IMR-90 (cell line): ENCODE measurements around the gene ELK3. TPM values are rescaled to one million over a fixed set of nuclear protein-coding genes. Genes with fewer than 3 reads are reported as not detected.

Experiments
- ATAC-seq: fragments of 200-7000 bp; cut with Tn5 transposase; 2 replicates; pipeline ENCODE4 v1.9.1; 2020; ENCODE audit warnings: low read depth, mild to moderate bottlenecking, moderate library complexity
- BruUV-seq: library from RNA; stranded (reverse); fragments of 400-500 nt; replicated peaks from 2 replicates; lab custom pipeline; 2021; lab: Mats Ljungman, UMichigan
- CTCF ChIA-PET: fragments of 300-600 bp; formaldehyde crosslinking; extraction: SDS; loops from one replicate; lab custom pipeline; 2021; ENCODE audit warnings: antibody characterized with exemption; lab: Yijun Ruan, JAX
- POLR2A ChIA-PET: fragments of 300-600 bp; sonication (Branson Sonifier 250); formaldehyde crosslinking; loops from one replicate; lab custom pipeline; 2022; ENCODE audit warnings: antibody characterized with exemption; ENCODE audit not compliant: unreplicated experiment; lab: Charles Lee
- DNase-seq: peaks from one replicate; pipeline ENCODE4 v3.0.0; 2013
- H2AFZ ChIP-seq: replicated peaks from 2 replicates; pipeline ENCODE3; 2013; ENCODE audit warnings: low read length, mild to moderate bottlenecking; ENCODE audit not compliant: poor library complexity
- H2AK5ac ChIP-seq: 2 replicates; pipeline ENCODE4 v1.6.1; 2013; ENCODE audit warnings: low read depth, low read length, inconsistent platforms
- H2AK9ac ChIP-seq: replicated peaks from 2 replicates; pipeline ENCODE3; 2013; ENCODE audit warnings: mild to moderate bottlenecking, low read depth, low read length, moderate library complexity; ENCODE audit not compliant: poor library complexity
- H2BK120ac ChIP-seq: 2 replicates; pipeline ENCODE4 v1.6.1; 2013; ENCODE audit warnings: low read depth, low read length, inconsistent platforms
- H2BK15ac ChIP-seq: 3 replicates; pipeline ENCODE4 v1.6.1; 2013; ENCODE audit warnings: low read depth, low read length, inconsistent platforms
- H2BK20ac ChIP-seq: 2 replicates; pipeline ENCODE4 v1.6.1; 2013; ENCODE audit warnings: low read depth, mild to moderate bottlenecking, inconsistent platforms, low read length, moderate library complexity
- H2BK5ac ChIP-seq: 2 replicates; pipeline ENCODE4 v1.6.1; 2013; ENCODE audit warnings: mild to moderate bottlenecking, low read depth, low read length, inconsistent platforms; ENCODE audit not compliant: poor library complexity, severe bottlenecking
- H3K14ac ChIP-seq: replicated peaks from 2 replicates; pipeline ENCODE4 v1.6.1; 2013; ENCODE audit warnings: low read depth, low read length, inconsistent platforms
- H3K18ac ChIP-seq: 2 replicates; pipeline ENCODE4 v1.6.1; 2013; ENCODE audit warnings: low read depth, low read length, control low read depth
- H3K23ac ChIP-seq: 2 replicates; pipeline ENCODE4 v1.6.1; 2013; ENCODE audit warnings: low read depth, low read length, inconsistent platforms
- H3K27ac ChIP-seq: 2 replicates; pipeline ENCODE4 v1.5.1; 2013; ENCODE audit warnings: mild to moderate bottlenecking, control low read depth, low read length; ENCODE audit not compliant: insufficient read depth
- H3K27me3 ChIP-seq: 2 replicates; pipeline ENCODE4 v1.6.1; 2013; ENCODE audit warnings: low read length; ENCODE audit not compliant: control insufficient read depth, insufficient read depth
- H3K36me3 ChIP-seq: 2 replicates; pipeline ENCODE4 v1.6.1; 2013; ENCODE audit warnings: low read length, mixed read lengths; ENCODE audit not compliant: control insufficient read depth, insufficient read depth
- H3K4ac ChIP-seq: 2 replicates; pipeline ENCODE4 v1.6.1; 2013; ENCODE audit warnings: low read depth, low read length, inconsistent platforms
- H3K4me1 ChIP-seq: 2 replicates; pipeline ENCODE4 v1.6.1; 2013; ENCODE audit warnings: low read length, mixed read lengths; ENCODE audit not compliant: control insufficient read depth, insufficient read depth
- H3K4me2 ChIP-seq: 2 replicates; pipeline ENCODE4 v1.6.1; 2013; ENCODE audit warnings: low read depth, mild to moderate bottlenecking, control low read depth, low read length, moderate library complexity
- H3K4me3 ChIP-seq: 2 replicates; pipeline ENCODE4 v1.5.1; 2013; ENCODE audit warnings: low read depth, mild to moderate bottlenecking, control low read depth, low read length, moderate library complexity; ENCODE audit not compliant: insufficient read depth
- H3K56ac ChIP-seq: 2 replicates; pipeline ENCODE4 v1.6.1; 2013; ENCODE audit warnings: low read length, inconsistent platforms; ENCODE audit not compliant: insufficient read depth; ENCODE audit errors: extremely low read depth
- H3K79me1 ChIP-seq, 2 experiments: 2 replicates each; pipeline ENCODE4 v1.6.1; 2013; ENCODE audit warnings: low read length in 2 of 2, inconsistent platforms in 1 of 2, low read depth in 1 of 2
- H3K9ac ChIP-seq: 2 replicates; pipeline ENCODE4 v1.6.1; 2013; ENCODE audit warnings: low read depth, low read length, control low read depth
- H3K9me1 ChIP-seq: 2 replicates; pipeline ENCODE4 v1.6.1; 2013; ENCODE audit warnings: low read length, inconsistent platforms; ENCODE audit not compliant: insufficient read depth
- H3K9me3 ChIP-seq: 2 replicates; pipeline ENCODE4 v1.6.1; 2013; ENCODE audit warnings: low read length; ENCODE audit not compliant: control insufficient read depth, insufficient read depth
- H4K20me1 ChIP-seq: 2 replicates; pipeline ENCODE4 v1.6.1; 2013; ENCODE audit warnings: low read length, inconsistent platforms; ENCODE audit not compliant: insufficient read depth
- H4K5ac ChIP-seq: 2 replicates; pipeline ENCODE4 v1.6.1; 2013; ENCODE audit warnings: mild to moderate bottlenecking, low read depth, low read length, control low read depth
- H4K8ac ChIP-seq, 2 experiments: 2 replicates each; pipeline ENCODE4 v1.6.1; 2013; ENCODE audit warnings: low read depth in 2 of 2, low read length in 2 of 2, control low read depth in 1 of 2, inconsistent platforms in 1 of 2
- H4K91ac ChIP-seq: 2 replicates; pipeline ENCODE4 v1.6.1; 2013; ENCODE audit warnings: low read depth, low read length, inconsistent platforms; ENCODE audit not compliant: insufficient read depth
- CEBPB ChIP-seq: IDR thresholded peaks from 2 replicates; pipeline ENCODE4 v1.6.1; 2012; ENCODE audit warnings: low read depth, low read length, improper control_type of control experiment
- MAZ ChIP-seq: IDR thresholded peaks from 2 replicates; pipeline ENCODE4 v1.6.1; 2012; ENCODE audit warnings: low read depth, mild to moderate bottlenecking, low read length, improper control_type of control experiment, moderate library complexity, borderline replicate concordance
- NFE2L2 ChIP-seq: fragments of 150-350 bp; IDR thresholded peaks from 2 replicates; pipeline ENCODE4 v1.6.1; 2016; ENCODE audit warnings: low read depth, mild to moderate bottlenecking, low read length
- POLR2A ChIP-seq: IDR thresholded peaks from 2 replicates; pipeline ENCODE4 v1.6.1; 2012; ENCODE audit warnings: mild to moderate bottlenecking, low read depth, low read length
- RAD21 ChIP-seq: IDR thresholded peaks from 2 replicates; pipeline ENCODE4 v1.6.1; 2012; ENCODE audit warnings: low read length, improper control_type of control experiment
- RFX5 ChIP-seq: IDR thresholded peaks from 2 replicates; pipeline ENCODE4 v1.8.0; 2012; ENCODE audit warnings: low read depth, mild to moderate bottlenecking, low read length, moderate library complexity
- SMC3 ChIP-seq: fragments of 150-350 bp; IDR thresholded peaks from 2 replicates; pipeline ENCODE4 v1.6.1; 2016; ENCODE audit warnings: low read depth, mild to moderate bottlenecking, antibody characterized with exemption, low read length, moderate library complexity
- WGBS, 2 experiments: methylation state at CpG; one replicate each; pipeline versions ENCODE4 v1.1.5 to v1.1.7; 2013; ENCODE audit warnings: missing lambda C conversion rate in 2 of 2; ENCODE audit not compliant: insufficient read length in 1 of 2; ENCODE audit errors: extremely low coverage in 2 of 2; 5-methylcytosine and 5-hydroxymethylcytosine counted together
- dilution Hi-C: fragments of 300-500 bp; cut with HindIII; formaldehyde crosslinking; loops from one replicate; pipeline ENCODE4 v1.14.3; 2018; ENCODE audit warnings: low sequenced_read_pairs; ENCODE audit not compliant: unreplicated experiment
- in situ Hi-C: fragments of 300-500 bp; cut with MboI; formaldehyde crosslinking; loops from 3 replicates; pipeline ENCODE4 v1.14.3; 2019; ENCODE audit warnings: low sequenced_read_pairs, inconsistent platforms, mixed read lengths
- intact Hi-C: fragments of 100-400 bp; cut with micrococcal nuclease; formaldehyde crosslinking; loops from 2 replicates; pipeline ENCODE4 v1.10.0; 2022
- polyA plus RNA-seq, 3 experiments: library from polyadenylated mRNA; depleted of rRNA; stranded (reverse); fragments of >200 nt; gene quantifications; 2 replicates each; pipeline ENCODE4 v1.2.3, GENCODE V29; 2012; ENCODE audit warnings: low replicate concordance in 1 of 3
- total RNA-seq: library from RNA; depleted of rRNA; stranded (reverse); fragments of >200 nt; gene quantifications from 2 replicates; pipeline ENCODE4 v1.2.3, GENCODE V29; 2012
- TF ChIP-seq, protein P1 (sequence below): fragments of 150-350 bp; IDR thresholded peaks from 2 replicates; pipeline ENCODE4 v1.6.1; 2017; ENCODE audit warnings: mild to moderate bottlenecking, antibody characterized with exemption, low read length, low read depth

ELK3 gene
- total and polyA plus RNA-seq, 2 of the 4 experiments (the other 2 are of a cell fraction): 14.5 to 27.5 TPM

DNA sequence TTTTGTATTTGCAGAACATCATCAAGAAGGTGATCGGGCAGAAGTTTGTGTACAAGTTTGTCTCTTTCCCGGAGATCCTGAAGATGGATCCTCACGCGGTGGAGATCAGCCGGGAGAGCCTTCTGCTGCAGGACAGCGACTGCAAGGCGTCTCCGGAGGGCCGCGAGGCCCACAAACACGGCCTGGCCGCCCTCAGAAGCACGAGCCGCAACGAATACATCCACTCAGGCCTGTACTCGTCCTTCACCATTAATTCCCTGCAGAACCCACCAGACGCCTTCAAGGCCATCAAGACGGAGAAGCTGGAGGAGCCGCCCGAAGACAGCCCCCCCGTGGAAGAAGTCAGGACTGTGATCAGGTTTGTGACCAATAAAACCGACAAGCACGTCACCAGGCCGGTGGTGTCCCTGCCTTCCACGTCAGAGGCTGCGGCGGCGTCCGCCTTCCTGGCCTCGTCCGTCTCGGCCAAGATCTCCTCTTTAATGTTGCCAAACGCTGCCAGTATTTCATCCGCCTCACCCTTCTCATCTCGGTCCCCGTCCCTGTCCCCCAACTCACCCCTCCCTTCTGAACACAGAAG, 52.8 kb downstream of the ELK3 start:
- dilution Hi-C loops (no loop called here), intact Hi-C loops (no loop called here), in situ Hi-C loops (no loop called here)
- peaks cover 7% of the 10 kb centered on the region for H3K4me1 ChIP-seq
- no peak overlapping the region for H3K27ac ChIP-seq
- no peaks in the 10 kb centered on the region for H3K27me3 ChIP-seq
- H4K91ac ChIP-seq: no peak overlapping the region
- no peak overlapping the region for H2AK9ac ChIP-seq
- no peaks in the 10 kb centered on the region for H3K9me3 ChIP-seq
- no peak overlapping the region for H4K5ac ChIP-seq
- DNase-seq (no peak), ATAC-seq (no peak)
- H3K36me3 ChIP-seq: peaks cover 41% of the 10 kb centered on the region
- no peak overlapping the region for H2BK20ac ChIP-seq
- ChIA-PET POLR2A (no interaction called here), CTCF (no interaction called here)
- H2AK5ac ChIP-seq: no peak overlapping the region
- peaks cover 19% of the 10 kb centered on the region for H3K9me1 ChIP-seq
- H2BK120ac ChIP-seq: no peak overlapping the region
- H3K23ac ChIP-seq: no peak overlapping the region
- no peak overlapping the region for H2BK5ac ChIP-seq
- H2AFZ ChIP-seq: no peak overlapping the region
- TSS peak; percentile 92 for BruUV-seq
- H3K9ac ChIP-seq: no peak overlapping the region
- no peak overlapping the region for H3K4me2 ChIP-seq
- no peak overlapping the region for H2BK15ac ChIP-seq
- H4K8ac ChIP-seq: no peak overlapping the region
- H3K4me3 ChIP-seq: no peak overlapping the region
- 93% methylated on average over 28 of the region's 36 CpGs; no CpG with 5 or more reads in 1 of the 2 experiments for WGBS, 2 experiments
- H3K79me1 ChIP-seq: peaks cover 37 to 89% of the 10 kb centered on the region in 2 experiments
- no peak overlapping the region for H3K56ac ChIP-seq
- TF ChIP-seq, protein P1, sequence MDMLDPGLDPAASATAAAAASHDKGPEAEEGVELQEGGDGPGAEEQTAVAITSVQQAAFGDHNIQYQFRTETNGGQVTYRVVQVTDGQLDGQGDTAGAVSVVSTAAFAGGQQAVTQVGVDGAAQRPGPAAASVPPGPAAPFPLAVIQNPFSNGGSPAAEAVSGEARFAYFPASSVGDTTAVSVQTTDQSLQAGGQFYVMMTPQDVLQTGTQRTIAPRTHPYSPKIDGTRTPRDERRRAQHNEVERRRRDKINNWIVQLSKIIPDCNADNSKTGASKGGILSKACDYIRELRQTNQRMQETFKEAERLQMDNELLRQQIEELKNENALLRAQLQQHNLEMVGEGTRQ: no peak
- TF ChIP-seq SMC3: no peak
- TF ChIP-seq NFE2L2: no peak
- TF ChIP-seq MAZ: no peak
- TF ChIP-seq RFX5: no peak
- no peak for TF ChIP-seq POLR2A
- TF ChIP-seq CEBPB: no peak
- no peak for TF ChIP-seq RAD21
- H3K14ac ChIP-seq: no peak overlapping the region
- peaks cover 58% of the 10 kb centered on the region for H4K20me1 ChIP-seq
- no peak overlapping the region for H3K4ac ChIP-seq
- no peak overlapping the region for H3K18ac ChIP-seq
